ENCODE results near the gene WDR45. TPM values are rescaled to one million over a fixed set of nuclear protein-coding genes. Genes with fewer than 3 reads are reported as not detected.

WDR45 gene
- total RNA-seq, 1 donor from 2014 or later, result 26.6 TPM

- no peaks in the 10 kb centered on the region for H3K4me1 ChIP-seq (ENCODE audit: control insufficient read depth in 3 of 3, insufficient read depth in 3 of 3, low read length in 3 of 3)
- no peaks in the 10 kb centered on the region for H3K27me3 ChIP-seq (ENCODE audit: control insufficient read depth in 3 of 3, insufficient read depth in 3 of 3, low read length in 3 of 3)
- no peaks in the 10 kb centered on the region for H3K36me3 ChIP-seq (ENCODE audit: control insufficient read depth in 3 of 3, insufficient read depth in 3 of 3, low read length in 3 of 3)
- no peak overlapping the region for H3K9ac ChIP-seq (ENCODE audit: low read depth in 1 of 3, low read length in 3 of 3)
- H3K9me3 ChIP-seq (ENCODE audit: control insufficient read depth in 3 of 3, low read length in 3 of 3), result no peaks in the 10 kb centered on the region
- no peak overlapping the region for H3K27ac ChIP-seq (ENCODE audit: low read depth, low read length)
- no peak overlapping the region for H3K4me3 ChIP-seq (ENCODE audit: low read length in 3 of 3)
These were observed 13.4 kb downstream of the WDR45 start for GRCh38 chrX:49066278-49066677.

GRCh38 chrX:49064735-49065134 is 15.0 kb downstream of the WDR45 start:
- Histone ChIP-seq H3K9ac (ENCODE audit: low read depth in 1 of 3, low read length in 3 of 3) (no peak overlapping the region), H3K4me3 (ENCODE audit: low read length in 3 of 3) (no peak overlapping the region), H3K36me3 (ENCODE audit: control insufficient read depth in 3 of 3, insufficient read depth in 3 of 3, low read length in 3 of 3) (no peaks in the 10 kb centered on the region), H3K4me1 (ENCODE audit: control insufficient read depth in 3 of 3, insufficient read depth in 3 of 3, low read length in 3 of 3) (no peaks in the 10 kb centered on the region), H3K27me3 (ENCODE audit: control insufficient read depth in 3 of 3, insufficient read depth in 3 of 3, low read length in 3 of 3) (no peaks in the 10 kb centered on the region), H3K9me3 (ENCODE audit: control insufficient read depth in 3 of 3, low read length in 3 of 3) (no peaks in the 10 kb centered on the region), H3K27ac (ENCODE audit: low read depth, low read length) (no peak overlapping the region)

- no peaks in the 10 kb centered on the region for H3K27me3 ChIP-seq (ENCODE audit: control insufficient read depth in 3 of 3, insufficient read depth in 3 of 3, low read length in 3 of 3)
- no peak overlapping the region for H3K9ac ChIP-seq (ENCODE audit: low read depth in 1 of 3, low read length in 3 of 3)
- no peaks in the 10 kb centered on the region for H3K4me1 ChIP-seq (ENCODE audit: control insufficient read depth in 3 of 3, insufficient read depth in 3 of 3, low read length in 3 of 3)
- H3K4me3 ChIP-seq (ENCODE audit: low read length in 3 of 3), result no peak overlapping the region
- H3K9me3 ChIP-seq (ENCODE audit: control insufficient read depth in 3 of 3, low read length in 3 of 3), result no peaks in the 10 kb centered on the region
- no peaks in the 10 kb centered on the region for H3K36me3 ChIP-seq (ENCODE audit: control insufficient read depth in 3 of 3, insufficient read depth in 3 of 3, low read length in 3 of 3)
- no peak overlapping the region for H3K27ac ChIP-seq (ENCODE audit: low read depth, low read length)
These were observed 15.4 kb downstream of the WDR45 start for GRCh38 chrX:49064303-49064702.

GRCh38 chrX:49063715-49064114 is 16.0 kb downstream of the WDR45 start:
- H3K4me1 ChIP-seq (ENCODE audit: control insufficient read depth in 3 of 3, insufficient read depth in 3 of 3, low read length in 3 of 3), result no peaks in the 10 kb centered on the region
- no peak overlapping the region for H3K27ac ChIP-seq (ENCODE audit: low read depth, low read length)
- no peak overlapping the region for H3K9ac ChIP-seq (ENCODE audit: low read depth in 1 of 3, low read length in 3 of 3)
- no peaks in the 10 kb centered on the region for H3K9me3 ChIP-seq (ENCODE audit: control insufficient read depth in 3 of 3, low read length in 3 of 3)
- H3K36me3 ChIP-seq (ENCODE audit: control insufficient read depth in 3 of 3, insufficient read depth in 3 of 3, low read length in 3 of 3), result no peaks in the 10 kb centered on the region
- H3K4me3 ChIP-seq (ENCODE audit: low read length in 3 of 3), result no peak overlapping the region
- H3K27me3 ChIP-seq (ENCODE audit: control insufficient read depth in 3 of 3, insufficient read depth in 3 of 3, low read length in 3 of 3), result no peaks in the 10 kb centered on the region

- Histone ChIP-seq H3K9me3 (ENCODE audit: control insufficient read depth in 3 of 3, low read length in 3 of 3) (no peaks in the 10 kb centered on the region), H3K36me3 (ENCODE audit: control insufficient read depth in 3 of 3, insufficient read depth in 3 of 3, low read length in 3 of 3) (no peaks in the 10 kb centered on the region), H3K27ac (ENCODE audit: low read depth, low read length) (no peak overlapping the region), H3K4me3 (ENCODE audit: low read length in 3 of 3) (no peak overlapping the region), H3K4me1 (ENCODE audit: control insufficient read depth in 3 of 3, insufficient read depth in 3 of 3, low read length in 3 of 3) (no peaks in the 10 kb centered on the region), H3K9ac (ENCODE audit: low read depth in 1 of 3, low read length in 3 of 3) (no peak overlapping the region), H3K27me3 (ENCODE audit: control insufficient read depth in 3 of 3, insufficient read depth in 3 of 3, low read length in 3 of 3) (no peaks in the 10 kb centered on the region)
These were observed 17.8 kb downstream of the WDR45 start for GRCh38 chrX:49061916-49062315.

GRCh38 chrX:49061490-49061889 is 18.2 kb downstream of the WDR45 start:
- H3K36me3 ChIP-seq (ENCODE audit: control insufficient read depth in 3 of 3, insufficient read depth in 3 of 3, low read length in 3 of 3), result no peaks in the 10 kb centered on the region
- H3K4me3 ChIP-seq (ENCODE audit: low read length in 3 of 3), result no peak overlapping the region
- H3K4me1 ChIP-seq (ENCODE audit: control insufficient read depth in 3 of 3, insufficient read depth in 3 of 3, low read length in 3 of 3), result no peaks in the 10 kb centered on the region
- no peaks in the 10 kb centered on the region for H3K27me3 ChIP-seq (ENCODE audit: control insufficient read depth in 3 of 3, insufficient read depth in 3 of 3, low read length in 3 of 3)
- no peaks in the 10 kb centered on the region for H3K9me3 ChIP-seq (ENCODE audit: control insufficient read depth in 3 of 3, low read length in 3 of 3)
- no peak overlapping the region for H3K9ac ChIP-seq (ENCODE audit: low read depth in 1 of 3, low read length in 3 of 3)
- H3K27ac ChIP-seq (ENCODE audit: low read depth, low read length), result no peak overlapping the region

GRCh38 chrX:49060914-49061313 is 18.8 kb downstream of the WDR45 start:
- Histone ChIP-seq H3K4me1 (ENCODE audit: control insufficient read depth in 3 of 3, insufficient read depth in 3 of 3, low read length in 3 of 3) (no peaks in the 10 kb centered on the region), H3K9me3 (ENCODE audit: control insufficient read depth in 3 of 3, low read length in 3 of 3) (no peaks in the 10 kb centered on the region), H3K36me3 (ENCODE audit: control insufficient read depth in 3 of 3, insufficient read depth in 3 of 3, low read length in 3 of 3) (no peaks in the 10 kb centered on the region), H3K9ac (ENCODE audit: low read depth in 1 of 3, low read length in 3 of 3) (no peak overlapping the region), H3K27me3 (ENCODE audit: control insufficient read depth in 3 of 3, insufficient read depth in 3 of 3, low read length in 3 of 3) (no peaks in the 10 kb centered on the region), H3K4me3 (ENCODE audit: low read length in 3 of 3) (no peak overlapping the region), H3K27ac (ENCODE audit: low read depth, low read length) (no peak overlapping the region)

- Histone ChIP-seq H3K4me1 (ENCODE audit: control insufficient read depth in 3 of 3, insufficient read depth in 3 of 3, low read length in 3 of 3) (no peaks in the 10 kb centered on the region), H3K4me3 (ENCODE audit: low read length in 3 of 3) (no peak overlapping the region), H3K9ac (ENCODE audit: low read depth in 1 of 3, low read length in 3 of 3) (no peak overlapping the region), H3K36me3 (ENCODE audit: control insufficient read depth in 3 of 3, insufficient read depth in 3 of 3, low read length in 3 of 3) (no peaks in the 10 kb centered on the region), H3K9me3 (ENCODE audit: control insufficient read depth in 3 of 3, low read length in 3 of 3) (no peaks in the 10 kb centered on the region), H3K27ac (ENCODE audit: low read depth, low read length) (no peak overlapping the region), H3K27me3 (ENCODE audit: control insufficient read depth in 3 of 3, insufficient read depth in 3 of 3, low read length in 3 of 3) (no peaks in the 10 kb centered on the region)
These were observed 20.0 kb downstream of the WDR45 start for GRCh38 chrX:49059681-49060085.

GRCh38 chrX:49059201-49059600 is 20.5 kb downstream of the WDR45 start:
- Histone ChIP-seq H3K9me3 (ENCODE audit: control insufficient read depth in 3 of 3, low read length in 3 of 3) (no peaks in the 10 kb centered on the region), H3K27me3 (ENCODE audit: control insufficient read depth in 3 of 3, insufficient read depth in 3 of 3, low read length in 3 of 3) (no peaks in the 10 kb centered on the region), H3K27ac (ENCODE audit: low read depth, low read length) (no peak overlapping the region), H3K36me3 (ENCODE audit: control insufficient read depth in 3 of 3, insufficient read depth in 3 of 3, low read length in 3 of 3) (no peaks in the 10 kb centered on the region), H3K9ac (ENCODE audit: low read depth in 1 of 3, low read length in 3 of 3) (no peak overlapping the region), H3K4me1 (ENCODE audit: control insufficient read depth in 3 of 3, insufficient read depth in 3 of 3, low read length in 3 of 3) (no peaks in the 10 kb centered on the region), H3K4me3 (ENCODE audit: low read length in 3 of 3) (no peak overlapping the region)

GRCh38 chrX:49058794-49059193 is 20.9 kb downstream of the WDR45 start, which contains the start of gene CCDC120:
Gene CCDC120, plus strand, starts transcription at chrX:49058999. Its CDS starts 3,043 bp downstream, at chrX:49062042.
- H3K27ac ChIP-seq (ENCODE audit: low read depth, low read length), result no peak within 1 kb of the TSS

More at GRCh38 chrX:49058794-49059193, 20.9 kb downstream of the WDR45 start, which contains the start of gene CCDC120:
- Histone ChIP-seq H3K9me3 (ENCODE audit: control insufficient read depth in 3 of 3, low read length in 3 of 3) (no peaks in the 10 kb centered on the region), H3K27me3 (ENCODE audit: control insufficient read depth in 3 of 3, insufficient read depth in 3 of 3, low read length in 3 of 3) (no peaks in the 10 kb centered on the region), H3K9ac (ENCODE audit: low read depth in 1 of 3, low read length in 3 of 3) (no peak within 1 kb of the TSS), H3K4me1 (ENCODE audit: control insufficient read depth in 3 of 3, insufficient read depth in 3 of 3, low read length in 3 of 3) (no peaks in the 10 kb centered on the region), H3K4me3 (ENCODE audit: low read length in 3 of 3) (no peak within 1 kb of the TSS), H3K36me3 (ENCODE audit: control insufficient read depth in 3 of 3, insufficient read depth in 3 of 3, low read length in 3 of 3) (no peaks in the 10 kb centered on the region)
